ENCODE results near the gene RAB23. TPM values are rescaled to one million over a fixed set of nuclear protein-coding genes. Genes with fewer than 3 reads are reported as not detected.

RAB23 gene
- total and polyA plus RNA-seq, 2 donors (not counting 1 experiment from before 2014, with no cell fraction given), result 0.12 to 0.94 TPM

DNA sequence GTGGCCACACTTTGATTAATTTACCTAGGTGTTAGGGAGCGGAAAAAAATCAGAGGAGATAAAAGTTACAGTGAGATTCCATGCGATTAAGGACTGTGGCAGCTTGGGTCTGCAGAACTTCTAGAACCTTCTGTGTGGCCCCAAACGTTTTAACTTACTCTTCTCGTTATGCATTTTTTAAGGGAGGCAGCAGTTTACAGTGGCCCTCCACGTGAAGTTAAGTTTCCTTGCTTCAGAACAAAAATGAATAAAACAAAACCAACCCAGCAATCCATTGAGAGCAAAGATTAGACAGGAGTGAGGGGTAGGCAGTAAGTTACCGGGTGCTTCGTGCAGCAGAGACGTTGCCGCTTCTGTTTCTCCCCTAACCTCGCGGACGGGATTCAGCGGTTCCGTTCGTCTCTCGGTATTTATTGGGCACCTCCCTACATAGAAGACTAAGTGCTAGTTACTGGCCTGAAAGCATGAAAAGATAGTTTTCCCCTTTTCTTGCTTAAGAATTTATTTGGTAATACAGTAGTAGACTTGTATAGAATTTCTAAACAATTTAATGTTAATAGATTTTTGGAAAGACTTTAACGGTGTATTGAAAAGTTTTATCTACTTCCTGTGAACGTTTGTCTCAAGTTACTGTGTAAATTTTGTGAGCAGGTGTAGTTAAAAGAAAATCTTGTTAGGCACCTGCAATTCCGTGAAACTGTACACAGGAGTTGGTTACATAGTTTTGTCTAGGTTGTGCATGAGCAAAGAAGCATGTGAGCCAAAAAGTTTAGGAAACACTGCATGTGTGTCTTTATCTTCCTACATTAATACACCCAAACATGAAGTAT lies 48.8 kb downstream of the RAB23 start:
- ChIA-PET POLR2A (interaction anchor here (1.5 to 1.8 kb wide), 2 partner anchors 48 to 84 kb away, joined by 4 read pairs; partner anchors contain the start of gene ZNF451), CTCF (interaction anchor here (1.9 kb wide), 1 partner anchor 149 kb away, joined by 4 read pairs; no protein-coding TSS in a partner anchor)
- no peak for ATAC-seq (ENCODE audit: low read depth)
- H3K4me2 ChIP-seq (replicated peaks; ENCODE audit: low read depth, low read length, poor library complexity, severe bottlenecking), result peak overlapping the region; percentile 86
- no peaks in the 10 kb centered on the region for H3K27me3 Mint-ChIP-seq
- H3K27ac Mint-ChIP-seq, result peak overlapping the region; percentile 88
- H3K4me3 Mint-ChIP-seq, result peak overlapping the region; percentile 89
- no peaks in the 10 kb centered on the region for H3K9me3 Mint-ChIP-seq (ENCODE audit: insufficient read depth)
- 3% methylated on average over 9 of the region's 19 CpGs for WGBS (ENCODE audit: insufficient coverage)
- peaks cover 11% of the 10 kb centered on the region for H4K20me1 ChIP-seq (ENCODE audit: control insufficient read depth, insufficient read depth, low read length, poor library complexity, severe bottlenecking)
- H3K27ac ChIP-seq (ENCODE audit: low read length in 2 of 2), result peak overlapping the region; percentile 51 to 88
- TF ChIP-seq EZH2 (IDR thresholded peaks at IDR 0.05; ENCODE audit: borderline replicate concordance, insufficient read depth, low read depth, low read length, poor library complexity, severe bottlenecking), result no peak
- TF ChIP-seq, protein P1, sequence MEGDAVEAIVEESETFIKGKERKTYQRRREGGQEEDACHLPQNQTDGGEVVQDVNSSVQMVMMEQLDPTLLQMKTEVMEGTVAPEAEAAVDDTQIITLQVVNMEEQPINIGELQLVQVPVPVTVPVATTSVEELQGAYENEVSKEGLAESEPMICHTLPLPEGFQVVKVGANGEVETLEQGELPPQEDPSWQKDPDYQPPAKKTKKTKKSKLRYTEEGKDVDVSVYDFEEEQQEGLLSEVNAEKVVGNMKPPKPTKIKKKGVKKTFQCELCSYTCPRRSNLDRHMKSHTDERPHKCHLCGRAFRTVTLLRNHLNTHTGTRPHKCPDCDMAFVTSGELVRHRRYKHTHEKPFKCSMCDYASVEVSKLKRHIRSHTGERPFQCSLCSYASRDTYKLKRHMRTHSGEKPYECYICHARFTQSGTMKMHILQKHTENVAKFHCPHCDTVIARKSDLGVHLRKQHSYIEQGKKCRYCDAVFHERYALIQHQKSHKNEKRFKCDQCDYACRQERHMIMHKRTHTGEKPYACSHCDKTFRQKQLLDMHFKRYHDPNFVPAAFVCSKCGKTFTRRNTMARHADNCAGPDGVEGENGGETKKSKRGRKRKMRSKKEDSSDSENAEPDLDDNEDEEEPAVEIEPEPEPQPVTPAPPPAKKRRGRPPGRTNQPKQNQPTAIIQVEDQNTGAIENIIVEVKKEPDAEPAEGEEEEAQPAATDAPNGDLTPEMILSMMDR (IDR thresholded peaks at IDR 0.05), result no peak
- H3K9me3 ChIP-seq (ENCODE audit: control extremely low read depth in 1 of 3, control insufficient read depth in 2 of 3, insufficient read depth in 1 of 3, low read length in 2 of 3), result no peaks in the 10 kb centered on the region
- peak overlapping the region; percentile 65 to 83 (median 79) for H3K4me3 ChIP-seq (ENCODE audit: control extremely low read depth in 1 of 5, extremely low read depth in 1 of 5, insufficient read depth in 1 of 5, low read depth in 2 of 5, low read length in 4 of 5)
- intact Hi-C loops (cut with micrococcal nuclease), result loop anchor here (2.0 kb wide), 1 partner anchor 126 kb away; the partner anchor contains the start of gene KIAA1586
- H3K4me1 ChIP-seq (ENCODE audit: control insufficient read depth in 2 of 2, insufficient read depth in 2 of 2, low read length in 2 of 2), result peaks cover 9 to 18% of the 10 kb centered on the region in 2 donors
- H3K4me1 Mint-ChIP-seq, result peaks cover 17% of the 10 kb centered on the region
- H3K36me3 ChIP-seq (replicated peaks in 1 of 2; ENCODE audit: control extremely low read depth in 1 of 2, control insufficient read depth in 1 of 2, extremely low read depth in 1 of 2, insufficient read depth in 2 of 2, low read length in 1 of 2), result no peaks in the 10 kb centered on the region
- peak overlapping the region; percentile 82 for H3K9ac ChIP-seq (ENCODE audit: low read length)
- peak overlapping the region; percentile 87 for H2AFZ ChIP-seq (ENCODE audit: insufficient read depth, low read depth, low read length, poor library complexity, severe bottlenecking)
- H3K27me3 ChIP-seq (replicated peaks in 1 of 4; ENCODE audit: control extremely low read depth in 1 of 4, control insufficient read depth in 3 of 4, insufficient read depth in 4 of 4, low read length in 3 of 4), result no peaks in the 10 kb centered on the region
- peaks cover 9% of the 10 kb centered on the region for H3K79me2 ChIP-seq (ENCODE audit: control insufficient read depth, insufficient read depth, low read length)
- peak; percentile 50 for DNase-seq
